ENCODE measurements around the gene TPD52L1.
A peak's percentile ranks its signal among the peaks of the same experiment; 100 is the strongest.

Gene TPD52L1

GRCh38 chr6:125250511-125250910 is 96.9 kb downstream of the TPD52L1 start:
- no peak for DNase-seq (ENCODE audit: low read depth)
- H3K4me3 ChIP-seq (replicated peaks; ENCODE audit: low read depth, low read length) = no peak overlapping the region
- TF ChIP-seq CTCF (IDR thresholded peaks at IDR 0.05; ENCODE audit: low read length, missing control alignments) = no peak

DNA sequence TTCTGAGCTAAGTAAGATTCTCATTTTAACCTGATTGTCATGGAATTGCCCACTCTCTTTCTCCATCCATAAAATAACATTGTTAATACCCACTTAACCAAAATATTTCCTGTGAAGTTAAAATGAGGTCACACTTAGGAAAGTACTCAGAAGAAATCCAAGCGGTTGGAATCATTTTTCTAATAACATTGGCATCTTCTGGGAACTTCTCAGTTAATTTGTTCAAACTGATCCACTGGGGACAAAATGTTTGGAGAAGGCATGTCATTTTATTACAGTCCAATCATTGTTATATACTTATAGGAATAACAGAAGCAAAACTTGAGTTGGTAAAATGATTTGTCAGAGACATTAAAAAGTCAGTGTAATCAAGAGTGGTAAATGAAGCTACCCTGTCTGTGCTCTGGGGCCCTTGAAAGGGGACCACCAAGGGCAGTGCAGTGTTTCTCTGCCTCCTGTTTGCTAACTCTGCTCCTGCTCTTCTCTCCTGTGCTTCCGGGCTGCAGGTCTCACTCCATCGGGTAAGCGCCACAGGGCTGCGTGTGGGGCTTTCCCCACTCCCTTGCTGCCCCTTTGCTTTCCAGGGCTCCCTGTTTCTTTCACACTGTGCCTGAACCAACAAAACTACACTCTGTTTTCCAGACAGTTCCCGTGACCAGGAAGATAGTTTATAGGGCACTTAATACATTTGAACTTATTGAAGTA is 98.1 kb downstream of the TPD52L1 start:
- TF ChIP-seq CTCF (IDR thresholded peaks at IDR 0.05; ENCODE audit: low read length, missing control alignments) = no peak
- no peak for DNase-seq (ENCODE audit: low read depth)
- no peak overlapping the region for H3K4me3 ChIP-seq (replicated peaks; ENCODE audit: low read depth, low read length)

- no peak overlapping the region for H3K4me3 ChIP-seq (replicated peaks; ENCODE audit: low read depth, low read length)
- TF ChIP-seq CTCF (IDR thresholded peaks at IDR 0.05; ENCODE audit: low read length, missing control alignments) = no peak
- peak; percentile 11 for DNase-seq (ENCODE audit: low read depth)
Measured at GRCh38 chr6:125252891-125253290, 99.3 kb downstream of the TPD52L1 start.

GRCh38 chr6:125253881-125254280 is 100.3 kb downstream of the TPD52L1 start:
- TF ChIP-seq CTCF (IDR thresholded peaks at IDR 0.05; ENCODE audit: low read length, missing control alignments) = no peak
- no peak for DNase-seq (ENCODE audit: low read depth)

GRCh38 chr6:125254321-125254720 is 100.7 kb downstream of the TPD52L1 start:
- DNase-seq (ENCODE audit: low read depth) = no peak
- no peak for TF ChIP-seq CTCF (IDR thresholded peaks at IDR 0.05; ENCODE audit: low read length, missing control alignments)
- no peak overlapping the region for H3K4me3 ChIP-seq (replicated peaks; ENCODE audit: low read depth, low read length)

More at GRCh38 chr6:125253881-125254280, 100.3 kb downstream of the TPD52L1 start:
- no peak overlapping the region for H3K4me3 ChIP-seq (replicated peaks; ENCODE audit: low read depth, low read length)

DNA sequence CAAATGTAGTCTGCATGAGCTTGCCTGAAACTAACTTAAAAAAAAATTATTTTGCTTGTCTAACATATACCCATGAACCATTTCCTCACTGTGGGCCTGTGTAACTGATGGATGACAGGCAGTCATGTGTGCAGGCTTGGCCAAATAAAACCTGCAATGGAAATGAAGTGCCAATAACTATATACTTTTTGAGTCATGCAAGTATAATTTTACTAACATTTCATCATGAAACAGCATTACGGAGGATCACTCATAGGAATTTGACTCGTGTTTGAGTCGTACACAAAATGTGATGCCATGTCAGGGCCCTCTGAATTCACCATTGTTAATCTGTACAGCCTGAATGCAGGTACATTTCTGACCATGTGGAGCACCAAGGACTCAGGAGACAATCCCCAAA is 101.6 kb downstream of the TPD52L1 start:
- DNase-seq (ENCODE audit: low read depth) = no peak
- H3K4me3 ChIP-seq (replicated peaks; ENCODE audit: low read depth, low read length) = no peak overlapping the region
- TF ChIP-seq CTCF (IDR thresholded peaks at IDR 0.05; ENCODE audit: low read length, missing control alignments) = no peak

DNA sequence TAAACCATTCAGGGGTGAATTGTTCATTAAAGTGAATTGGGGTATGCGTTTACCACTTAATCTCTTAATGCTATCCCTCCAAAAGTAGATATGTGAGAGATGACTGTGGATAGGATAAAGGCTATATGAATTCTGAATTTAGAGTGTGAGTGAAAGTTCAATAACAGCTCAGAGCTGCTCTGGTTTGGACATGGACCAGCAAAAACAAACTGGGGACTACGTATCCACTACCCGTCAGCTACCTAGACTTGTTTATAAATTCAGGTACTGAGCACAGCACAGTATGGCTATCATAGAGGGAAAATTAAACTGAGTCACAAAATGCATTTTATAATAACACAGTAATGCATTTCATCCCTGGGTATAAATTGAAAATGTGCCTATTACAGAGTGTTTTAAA is 103.8 kb downstream of the TPD52L1 start:
- TF ChIP-seq CTCF (IDR thresholded peaks at IDR 0.05; ENCODE audit: low read length, missing control alignments) = no peak
- DNase-seq (ENCODE audit: low read depth) = no peak
- no peak overlapping the region for H3K4me3 ChIP-seq (replicated peaks; ENCODE audit: low read depth, low read length)
